ENCODE data around the gene BATF2. TPM values are rescaled to one million over a fixed set of nuclear protein-coding genes. Genes with fewer than 3 reads are reported as not detected.

BATF2 gene
- total and polyA plus RNA-seq, 10 of the 15 experiments (the other 5 are each of a cell fraction or from before 2014, with no cell fraction given): 0.18 to 1.1 (median 0.38) TPM; not detected in 1

- no peak for TF ChIP-seq EP300 (IDR thresholded peaks at IDR 0.05; ENCODE audit: borderline replicate concordance in 1 of 2, control insufficient read depth in 1 of 2, low read depth in 2 of 2, low read length in 2 of 2)
- 0 out of 2 replicates have a peak, but pooled peaks have one; percentile 7 for TF ChIP-seq PAX5 (IDR thresholded peaks at IDR 0.05; ENCODE audit: borderline replicate concordance, low read depth, low read length)
- TF ChIP-seq BHLHE40 (IDR thresholded peaks at IDR 0.05; ENCODE audit: borderline replicate concordance in 1 of 2, low read depth in 2 of 2, low read length in 1 of 2): peak; percentile 54 to 93; a peak in 2 of 4 replicates
- TF ChIP-seq NKRF (conservative IDR thresholded peaks at IDR 0.05): peak; percentile 91
- no peak for TF ChIP-seq JUND (IDR thresholded peaks at IDR 0.05; ENCODE audit: low read depth, low read length)
- no peak for TF ChIP-seq USF2 (IDR thresholded peaks at IDR 0.05; ENCODE audit: borderline replicate concordance, low read depth, low read length)
- no peak for TF ChIP-seq ZNF592 (IDR thresholded peaks at IDR 0.05)
- 0 out of 2 replicates have a peak, but pooled peaks have one; percentile 41 for TF ChIP-seq RB1 (IDR thresholded peaks at IDR 0.05; ENCODE audit: borderline replicate concordance)
- TF ChIP-seq EZH2 (IDR thresholded peaks at IDR 0.05; ENCODE audit: borderline replicate concordance, control insufficient read depth, low read depth, low read length): no peak
- peak; percentile 92 for TF ChIP-seq GATAD2B (conservative IDR thresholded peaks at IDR 0.05; ENCODE audit: low read depth)
- peak; percentile 91 for TF ChIP-seq NR2C1 (IDR thresholded peaks at IDR 0.05)
- TF ChIP-seq BRCA1 (IDR thresholded peaks at IDR 0.05; ENCODE audit: low read depth, low read length): no peak
- 0 out of 2 replicates have a peak, but pooled peaks have one; percentile 12 for TF ChIP-seq EED (IDR thresholded peaks at IDR 0.05; ENCODE audit: low read depth)
- no peak for TF ChIP-seq CTCF (IDR thresholded peaks at IDR 0.05 in 2 of 3, conservative IDR thresholded peaks at IDR 0.05 in 1 of 3; ENCODE audit: control insufficient read depth in 2 of 3, extremely low read depth in 1 of 3, insufficient read depth in 1 of 3, low read depth in 3 of 3, low read length in 3 of 3)
- TF ChIP-seq CBFB (IDR thresholded peaks at IDR 0.05; ENCODE audit: low read depth): peak; percentile 80
- TF ChIP-seq SMAD5 (IDR thresholded peaks at IDR 0.05; ENCODE audit: low read depth): no peak
- 0 out of 2 replicates have a peak, but pooled peaks have one; percentile 8 for TF ChIP-seq NRF1 (conservative IDR thresholded peaks at IDR 0.05; ENCODE audit: low read depth, low read length)
These were observed 44.3 kb upstream of the BATF2 start, which contains the start of gene SAC3D1 (continued) for GRCh38 chr11:65040847-65041622.
